HG03060 (cell line): Measurements from ENCODE around the gene CDC7.

Experiments used
- ATAC-seq: cut with Tn5 transposase; IDR thresholded peaks from one replicate; pipeline ENCODE4 v1.9.1; 2021; ENCODE audit warnings: low read depth, moderate number of reproducible peaks; ENCODE audit not compliant: unreplicated experiment

Gene CDC7

GRCh38 chr1:91569411-91570119 is 68.9 kb downstream of the CDC7 start:
- ATAC-seq = no peak

GRCh38 chr1:91570120-91570448 is 69.4 kb downstream of the CDC7 start:
- ATAC-seq = no peak

GRCh38 chr1:91572044-91572443 is 71.4 kb downstream of the CDC7 start:
- no peak for ATAC-seq
